Activated CD8-positive, alpha-beta memory T cell treated with anti-CD3 and anti-CD28 coated beads for 1 hour (primary cell): Measurements from ENCODE around the gene SCGB1A1.

Experiments used
- DNase-seq, 2 donors: peaks; one replicate each; pipeline ENCODE4 v3.0.0-alpha.2; 2020; ENCODE audit warnings: low read depth in 1 of 2; ENCODE audit errors: extremely low read depth in 1 of 2

Gene SCGB1A1

DNA sequence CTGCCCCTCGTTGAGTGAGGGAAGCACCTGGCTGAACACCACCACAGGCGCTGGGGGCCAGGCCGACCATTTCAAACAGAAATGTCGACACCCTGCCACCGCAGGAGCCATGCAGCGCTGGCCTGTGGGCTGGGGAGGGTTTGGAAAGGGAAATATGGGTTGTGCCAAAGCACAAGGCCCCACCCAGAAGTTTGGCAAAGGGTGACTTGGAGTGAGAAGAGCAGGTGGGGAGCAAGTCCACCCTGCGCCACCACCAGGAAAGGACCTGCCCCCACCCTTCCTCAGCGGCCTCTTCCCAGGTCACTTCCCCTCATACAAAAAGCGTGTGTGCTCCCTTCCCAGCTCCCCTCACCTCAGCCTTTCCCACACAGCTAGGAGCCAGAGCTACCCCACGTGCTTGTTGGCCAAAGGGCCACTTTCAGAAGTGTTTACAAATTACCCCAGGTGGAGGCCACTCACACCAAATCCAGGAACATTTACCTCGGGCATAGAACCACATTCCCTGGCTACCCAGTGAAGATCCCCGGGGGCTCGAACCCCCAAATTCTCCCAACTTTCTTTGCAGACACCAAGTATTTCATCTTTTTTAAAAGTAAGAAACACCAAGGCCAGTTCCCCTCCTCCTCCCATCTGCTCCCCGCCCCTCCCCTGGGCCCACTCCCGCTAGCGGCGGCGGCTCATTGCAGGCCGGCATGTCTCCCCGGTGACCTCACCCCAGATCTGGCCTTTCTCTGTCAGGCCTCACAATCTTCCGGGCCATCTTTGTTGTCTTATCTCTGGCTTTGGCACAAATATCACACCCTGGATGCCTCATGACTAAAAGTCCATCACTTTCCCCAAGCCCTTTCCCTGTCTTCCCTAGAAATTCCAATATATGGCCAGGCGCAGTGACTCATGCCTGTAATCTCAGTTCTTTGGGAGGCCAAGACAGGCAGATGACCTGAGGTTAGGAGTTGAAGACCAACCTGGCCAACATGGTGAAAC lies 20.5 kb upstream of the SCGB1A1 start:
- no peak for DNase-seq

DNA sequence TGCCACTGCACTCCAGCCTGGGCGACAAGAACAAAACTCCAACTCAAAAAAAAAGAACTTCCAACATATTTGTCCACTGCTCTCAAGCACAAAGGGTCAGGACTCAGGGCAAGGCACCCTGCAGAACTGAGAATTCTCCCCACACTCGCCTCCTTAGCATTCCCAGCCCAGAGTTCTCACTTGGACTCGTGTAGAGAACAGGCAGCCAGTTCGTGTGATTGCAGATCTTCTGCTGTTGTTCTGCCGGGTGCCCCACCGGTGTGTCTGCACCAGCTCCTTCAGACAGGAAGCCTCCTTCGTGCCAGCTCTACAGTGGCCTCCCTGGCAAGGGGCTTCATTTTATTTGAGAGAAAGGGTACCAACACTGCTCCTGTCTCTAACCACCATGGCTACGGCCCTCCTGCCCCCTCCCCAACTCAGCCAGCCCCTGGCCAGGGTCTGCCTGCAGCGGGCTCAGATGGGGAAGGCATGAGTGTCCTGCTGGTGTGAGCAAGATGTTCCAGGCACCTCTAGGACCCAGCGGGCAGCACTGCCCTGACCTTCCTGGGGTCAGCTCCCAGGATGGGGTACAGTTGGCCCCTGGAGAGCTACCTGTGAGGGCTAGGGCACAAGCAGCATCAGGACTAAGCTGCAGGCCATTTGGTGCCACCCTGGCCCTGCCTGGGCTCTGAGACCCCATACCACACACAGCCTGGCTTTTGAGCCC lies 19.5 kb upstream of the SCGB1A1 start:
- DNase-seq: no peak

DNA sequence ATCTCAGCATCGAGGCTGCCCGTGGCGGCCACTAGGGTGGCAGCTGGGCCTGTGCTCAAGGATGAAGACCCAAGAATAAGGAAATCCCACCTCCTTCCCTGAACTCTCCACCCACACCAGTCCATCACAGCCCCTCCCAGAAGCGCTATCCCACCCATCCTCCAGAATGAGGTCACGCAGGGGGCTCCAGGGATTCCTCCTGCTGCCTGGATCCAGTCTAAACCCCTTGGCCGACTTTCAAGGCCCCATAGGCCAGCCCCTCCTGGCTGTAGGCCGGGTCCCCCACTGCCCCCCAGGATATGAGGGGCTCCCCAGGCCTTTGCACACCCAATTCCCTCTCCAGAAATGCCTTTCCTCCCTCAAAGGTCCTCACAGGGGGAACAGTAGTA lies 19.0 kb upstream of the SCGB1A1 start:
- DNase-seq: no peak

DNA sequence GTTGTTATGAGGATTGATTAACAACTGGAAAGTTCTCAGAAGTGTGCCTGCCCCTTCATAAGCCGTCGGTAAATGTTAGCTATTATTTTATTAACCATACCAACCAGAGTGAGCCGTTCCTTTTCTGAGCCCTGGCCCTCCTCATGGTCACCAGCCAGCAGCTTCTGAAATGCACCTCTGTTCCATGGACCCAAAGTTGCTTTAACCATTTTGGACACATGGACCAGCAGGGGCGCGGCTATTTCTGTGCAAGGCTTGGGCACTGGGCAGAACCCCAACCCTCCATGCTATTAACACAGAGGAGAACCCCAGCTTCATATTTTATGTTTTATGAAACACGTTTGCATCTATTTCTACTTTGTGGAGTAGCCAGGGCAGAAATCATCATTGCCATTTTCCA lies 18.6 kb upstream of the SCGB1A1 start:
- DNase-seq: no peak

DNA sequence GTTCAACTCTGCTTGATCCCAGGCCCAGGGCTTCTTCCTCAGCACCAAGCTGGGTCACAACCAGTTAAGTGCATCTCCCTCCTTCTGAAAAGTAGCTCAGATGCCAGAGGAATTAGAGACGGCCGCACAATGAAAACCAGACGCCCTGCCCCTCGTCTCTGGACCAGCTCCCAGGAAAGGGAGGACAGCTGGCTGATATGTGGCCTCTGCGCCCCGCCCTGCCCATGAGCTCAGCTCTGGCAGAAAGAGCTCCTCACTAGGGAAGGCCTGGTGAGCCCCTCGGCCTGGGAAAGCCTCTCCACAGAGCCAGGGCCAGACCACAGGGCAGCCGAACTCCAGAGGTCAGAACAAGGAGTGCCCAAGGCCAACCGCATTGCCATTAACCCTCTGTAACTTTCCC lies 18.1 kb upstream of the SCGB1A1 start:
- no peak for DNase-seq

DNA sequence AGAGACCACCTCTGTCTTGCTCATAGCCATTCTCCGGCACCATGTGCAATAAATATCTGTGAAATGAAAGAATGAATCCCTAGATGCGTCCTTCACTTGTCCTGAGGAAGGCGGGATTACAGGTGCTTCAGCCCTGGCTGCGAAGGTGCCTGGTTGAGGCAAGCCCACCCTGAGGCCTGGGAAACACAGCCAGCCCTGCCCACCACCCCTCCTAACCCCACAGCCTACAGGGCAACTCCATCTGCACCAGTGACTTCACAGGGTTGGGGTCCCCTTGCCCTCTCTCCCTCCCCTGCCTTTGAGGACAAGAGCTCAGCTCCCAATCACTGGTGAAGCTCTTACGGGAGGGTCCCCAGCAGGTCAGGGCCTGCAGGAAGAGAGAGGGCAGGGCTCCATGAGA lies 17.5 kb upstream of the SCGB1A1 start:
- DNase-seq: no peak

DNA sequence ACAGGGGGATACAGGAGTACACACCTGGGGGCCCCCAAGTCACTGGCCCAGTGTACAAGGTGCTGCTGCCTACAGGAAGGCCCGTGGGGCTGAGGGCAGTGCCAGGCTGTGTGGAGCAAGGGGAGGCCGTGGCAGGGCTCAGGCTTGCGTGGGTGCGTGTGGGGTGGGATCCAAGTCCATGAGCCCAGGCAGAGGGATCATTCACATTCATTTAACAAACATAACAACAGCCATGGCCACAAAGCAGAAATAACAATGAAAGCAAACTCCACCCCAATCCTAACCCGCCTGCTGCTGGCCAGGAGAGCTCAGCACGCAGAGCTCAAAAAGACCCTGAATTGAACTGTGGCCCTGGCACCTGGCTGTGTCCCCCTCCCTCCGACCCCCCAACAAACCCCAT lies 17.0 kb upstream of the SCGB1A1 start:
- no peak for DNase-seq

DNA sequence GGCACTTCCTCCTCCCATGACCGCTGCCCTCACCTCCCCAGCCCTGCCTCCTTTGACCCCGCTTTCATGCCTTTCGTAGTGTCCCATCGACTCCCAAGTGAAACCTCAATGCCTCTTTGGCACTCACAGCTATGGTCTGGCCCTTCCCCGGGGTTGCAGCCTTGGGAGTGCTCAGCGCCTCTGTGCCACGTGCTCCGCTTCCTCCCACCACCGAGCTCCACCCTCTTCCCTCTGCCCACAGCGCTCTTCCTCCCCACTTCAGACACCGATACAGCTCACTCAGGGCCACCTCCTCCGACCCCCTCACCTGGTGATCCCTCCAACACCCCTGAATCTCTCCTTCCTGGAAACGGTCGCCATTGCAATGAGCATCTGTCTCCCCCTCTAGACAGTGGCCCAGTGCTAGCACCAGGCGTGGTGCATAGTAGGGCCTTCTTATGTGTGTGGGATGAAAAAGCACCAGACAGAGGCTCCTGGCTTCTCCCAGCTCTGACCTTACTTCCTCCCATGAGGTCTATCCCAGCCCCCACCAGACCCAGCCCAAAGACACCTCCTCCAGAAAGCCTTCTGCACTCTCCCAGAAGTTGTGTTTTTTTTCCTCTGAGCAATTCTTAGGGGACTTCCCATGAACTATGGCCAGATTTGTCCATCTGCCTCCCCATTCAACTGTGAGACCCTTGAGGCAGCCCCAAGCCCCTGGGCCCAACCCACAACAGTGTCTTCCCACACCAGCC lies 16.4 kb upstream of the SCGB1A1 start:
- DNase-seq: peak in 1 of 2 donors; percentile 19

DNA sequence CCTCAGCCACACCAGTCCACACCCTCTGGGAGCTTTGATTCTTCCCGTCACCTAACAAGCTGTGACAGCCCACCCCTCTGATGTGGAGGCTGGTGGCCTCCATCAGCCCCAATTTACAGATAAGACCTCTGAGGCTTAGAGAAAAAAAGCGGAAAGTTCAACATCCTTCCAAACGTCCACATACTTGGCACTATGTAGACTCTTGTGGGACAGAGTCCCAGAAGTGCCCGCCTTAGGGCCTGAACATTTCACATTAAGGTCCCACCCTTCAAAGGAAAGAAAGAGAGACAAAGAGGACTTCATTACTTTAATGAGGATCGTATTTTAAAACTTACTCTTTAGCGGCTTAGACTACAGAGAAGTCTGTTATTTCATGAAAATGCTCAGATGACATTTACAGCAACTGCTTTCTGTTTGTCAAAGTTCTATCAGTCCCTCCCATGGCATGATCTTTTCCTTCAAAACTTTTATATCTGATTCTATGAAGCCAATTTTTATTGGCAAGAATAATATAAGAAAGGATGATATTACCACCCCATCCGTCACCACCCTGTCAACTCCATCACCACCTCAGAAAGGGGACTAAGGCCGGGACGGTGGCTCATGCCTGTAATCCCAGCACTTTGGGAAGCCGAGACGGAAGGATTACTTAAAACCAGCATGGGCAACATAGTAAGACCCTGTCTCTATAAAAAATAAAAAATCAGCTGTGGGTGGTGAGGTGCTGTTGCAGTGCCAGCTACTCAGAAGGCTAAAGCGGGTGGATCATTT lies 15.7 kb upstream of the SCGB1A1 start:
- no peak for DNase-seq

DNA sequence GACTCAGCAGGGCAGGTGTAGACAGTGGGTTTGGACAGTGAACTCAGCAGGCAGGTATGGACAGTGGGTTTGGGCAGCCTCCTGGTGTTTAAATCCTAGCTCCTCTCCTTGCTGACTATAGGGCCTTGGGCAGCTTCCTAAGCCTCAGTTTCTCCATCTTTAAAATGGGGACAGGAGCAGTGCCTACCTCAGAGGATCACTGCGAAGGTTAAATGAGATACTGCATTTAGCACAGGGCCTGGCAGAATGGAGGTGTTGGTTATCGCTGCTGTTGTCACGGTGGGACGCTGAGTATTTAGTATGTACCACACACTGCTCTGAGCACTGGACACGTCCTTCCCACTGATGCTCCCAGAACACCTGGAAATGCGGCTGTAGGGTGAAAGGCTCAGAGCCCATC lies 14.4 kb upstream of the SCGB1A1 start:
- no peak for DNase-seq

DNA sequence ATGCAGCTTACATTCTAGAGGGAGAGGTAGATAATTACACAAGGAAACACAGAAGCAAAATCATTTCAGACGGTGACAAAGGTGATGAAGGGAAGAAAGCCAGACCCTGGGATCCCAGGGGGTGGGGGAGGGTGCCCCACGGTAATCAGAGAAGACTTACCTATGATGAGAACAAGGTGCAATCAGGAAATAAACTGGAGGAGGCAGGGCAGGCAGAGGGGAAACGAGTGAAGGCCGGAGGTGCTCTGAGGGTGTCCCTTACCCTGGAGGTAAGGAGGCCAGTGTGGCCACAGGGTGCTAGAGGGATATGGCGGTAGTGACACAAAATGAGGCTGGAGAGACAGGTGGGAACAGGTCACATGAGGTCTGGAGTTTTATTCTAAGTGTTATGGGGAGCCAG lies 13.9 kb upstream of the SCGB1A1 start:
- no peak for DNase-seq

DNA sequence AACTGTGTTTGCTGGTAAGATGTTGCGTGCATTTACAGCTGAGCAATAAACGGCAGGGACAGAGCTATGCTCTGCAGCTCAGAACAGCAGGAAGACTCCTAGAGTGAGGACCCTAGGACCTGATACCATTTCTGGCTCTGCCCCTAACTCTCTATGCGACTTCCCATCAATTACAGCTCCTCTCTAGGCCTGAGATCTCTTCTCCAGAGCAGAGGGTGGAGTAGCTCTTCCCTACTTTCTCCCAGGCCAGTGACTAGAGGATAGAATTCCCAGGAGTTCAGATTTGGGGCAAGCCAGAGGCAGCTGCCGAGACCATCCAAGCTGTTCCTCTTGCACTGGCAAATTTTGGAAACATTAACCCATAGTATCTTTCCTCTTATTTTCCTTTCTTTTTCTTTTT lies 12.8 kb upstream of the SCGB1A1 start:
- no peak for DNase-seq

DNA sequence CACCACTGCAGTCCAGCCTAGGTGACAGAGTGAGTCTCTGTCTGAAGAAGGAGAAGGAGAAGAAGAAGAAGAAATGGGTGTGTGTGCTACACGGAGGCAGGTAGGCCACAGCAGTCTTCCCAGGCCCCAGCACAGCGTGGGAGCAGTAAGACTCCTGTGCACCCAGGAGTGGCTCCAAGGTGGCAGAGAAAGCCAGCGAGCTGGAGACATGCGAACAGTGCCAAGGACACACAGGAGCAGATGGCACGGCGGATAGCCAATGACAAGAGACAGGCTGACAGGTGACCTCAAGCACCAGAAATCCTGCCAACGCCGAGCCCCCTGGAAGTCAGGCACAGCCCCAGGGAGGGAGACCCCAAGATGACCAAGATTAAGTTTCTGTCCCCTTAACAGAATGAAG lies 9.0 kb upstream of the SCGB1A1 start:
- DNase-seq: no peak

DNA sequence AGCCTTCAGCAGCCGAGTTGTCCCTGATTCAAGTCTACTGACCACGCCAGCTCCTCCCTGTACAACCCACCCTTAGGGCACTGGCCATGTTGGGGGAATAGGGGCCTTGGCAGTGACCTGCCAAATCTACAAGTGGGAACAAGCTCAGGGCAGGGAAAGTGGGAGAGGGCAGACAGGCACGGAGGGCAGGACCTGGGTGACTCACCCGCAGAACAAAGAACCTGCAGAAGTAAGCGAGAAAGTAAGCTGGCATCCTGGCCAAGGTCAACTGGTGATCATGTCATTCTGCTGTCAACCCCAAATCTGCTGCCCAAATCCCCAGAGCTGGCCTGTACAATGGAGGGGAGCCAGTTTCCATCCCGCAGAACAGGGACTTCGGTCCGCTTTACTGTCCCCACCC lies 7.9 kb upstream of the SCGB1A1 start:
- DNase-seq: no peak

DNA sequence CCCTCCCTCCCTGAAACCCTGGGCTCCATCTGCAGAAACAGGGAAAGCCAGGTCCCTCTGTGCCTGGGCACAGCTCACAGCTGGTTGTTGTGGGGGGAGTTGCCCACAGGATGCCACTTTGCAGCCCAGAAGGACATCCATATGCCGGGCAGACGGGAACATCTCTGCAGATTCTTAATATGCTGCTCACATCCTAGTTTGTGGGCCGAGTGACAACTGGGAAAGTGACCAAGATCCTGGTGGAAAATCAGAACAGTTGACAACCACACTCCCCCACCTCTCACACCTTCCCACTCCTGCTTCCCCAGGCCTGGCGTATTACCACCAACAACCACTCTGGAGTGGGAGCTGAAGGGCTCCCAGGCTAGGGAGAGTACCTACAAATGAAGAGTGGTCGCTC lies 7.3 kb upstream of the SCGB1A1 start:
- DNase-seq: no peak

DNA sequence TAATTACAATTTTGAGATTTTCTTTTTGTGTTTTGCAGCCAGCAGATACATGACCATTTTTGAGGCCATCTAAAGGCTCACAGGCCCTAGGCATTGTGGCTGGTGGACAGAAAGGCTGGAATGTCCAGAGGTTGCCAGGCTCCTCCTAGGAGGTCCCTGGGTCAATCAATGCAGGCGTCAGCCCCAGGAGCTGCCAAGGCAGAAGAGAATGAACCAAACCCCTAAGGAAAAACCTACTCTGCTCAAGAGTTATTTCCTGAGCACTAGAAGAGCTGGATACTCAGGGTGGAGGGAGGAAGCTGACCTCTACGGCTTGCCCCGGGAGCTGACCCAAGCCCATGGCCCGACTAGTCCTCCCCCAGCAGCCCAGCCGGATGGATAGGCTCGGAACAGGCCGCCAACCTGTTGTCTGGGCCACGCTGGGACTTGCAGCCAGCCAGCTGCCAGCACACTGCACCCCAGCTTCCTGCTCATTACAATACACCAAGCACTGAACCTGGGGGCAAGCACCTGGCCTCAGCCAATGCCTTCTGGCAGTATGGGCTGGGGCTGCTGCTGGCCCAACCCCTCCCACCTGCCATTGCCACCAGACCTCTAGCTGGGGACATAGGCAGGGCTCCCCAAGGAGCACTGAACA lies 5.7 kb upstream of the SCGB1A1 start:
- no peak for DNase-seq

DNA sequence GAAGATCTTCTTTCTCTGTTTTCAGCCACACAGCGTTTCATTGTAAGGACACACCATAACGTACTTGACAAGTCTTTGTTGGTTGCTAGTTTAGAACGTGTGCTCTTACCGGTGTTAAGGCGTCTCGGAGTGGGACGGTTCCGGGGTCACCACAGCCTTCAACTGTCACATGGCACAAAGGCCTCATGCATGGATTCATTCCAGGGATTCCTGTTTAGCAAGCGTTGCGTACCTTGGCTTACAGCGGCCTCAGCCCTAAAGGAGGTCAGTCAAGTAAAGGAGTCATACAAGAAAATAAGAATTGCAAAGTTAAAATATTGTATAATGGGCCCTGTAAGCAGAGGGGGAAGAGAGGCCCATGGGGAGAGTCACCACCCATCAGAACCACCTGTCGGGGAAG lies 2.2 kb upstream of the SCGB1A1 start:
- no peak for DNase-seq

DNA sequence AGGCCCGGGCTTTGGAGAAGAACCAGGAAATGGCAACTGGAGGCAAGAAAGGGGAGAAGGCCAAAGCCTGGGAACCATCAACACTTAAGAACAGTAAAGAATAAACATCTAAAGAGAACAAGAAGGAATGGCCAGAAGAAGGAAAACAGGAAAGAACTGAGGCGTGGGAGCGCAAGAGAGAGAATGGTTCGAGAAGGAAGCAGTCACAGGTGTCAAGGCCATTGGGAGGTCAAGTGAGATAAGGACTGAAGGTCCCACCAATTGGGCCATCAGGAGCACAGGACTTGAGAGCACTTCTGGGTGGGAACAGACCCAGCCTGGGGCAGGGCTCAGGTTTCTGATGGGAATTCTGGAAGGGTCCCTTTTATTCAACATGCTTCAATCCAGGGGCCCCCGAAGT lies 697 bp upstream of the SCGB1A1 start:
- no peak for DNase-seq

DNA sequence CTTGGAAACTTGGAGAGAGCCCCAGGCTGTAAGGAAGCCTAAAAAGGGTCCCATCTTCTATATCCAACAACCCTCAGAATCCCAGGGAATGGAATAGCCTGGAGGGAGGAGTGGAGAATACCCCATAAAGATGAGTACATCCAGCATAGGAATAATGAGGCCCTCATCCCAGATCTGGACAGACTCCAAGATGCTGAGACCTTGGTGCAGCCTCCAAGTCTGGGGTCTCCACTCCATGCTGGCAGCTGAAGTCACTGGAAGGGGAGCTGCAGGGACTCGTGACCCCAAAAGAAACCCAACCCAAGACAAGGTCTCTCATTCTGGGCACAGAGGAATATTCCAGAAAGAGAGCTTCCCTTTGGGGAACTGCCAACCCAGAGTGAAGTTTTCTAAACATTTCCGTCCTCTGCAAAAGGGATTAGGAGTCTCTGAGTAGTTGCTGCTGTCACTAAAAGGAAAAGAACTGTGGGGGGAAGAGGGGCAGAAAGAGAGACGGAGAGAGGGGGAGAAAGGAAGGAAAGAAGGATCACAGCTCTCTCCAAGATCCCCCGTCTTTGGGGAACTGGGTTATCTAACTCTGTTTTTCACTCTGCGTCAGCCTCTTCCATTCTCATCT lies 589 bp downstream of the SCGB1A1 start:
- no peak for DNase-seq

DNA sequence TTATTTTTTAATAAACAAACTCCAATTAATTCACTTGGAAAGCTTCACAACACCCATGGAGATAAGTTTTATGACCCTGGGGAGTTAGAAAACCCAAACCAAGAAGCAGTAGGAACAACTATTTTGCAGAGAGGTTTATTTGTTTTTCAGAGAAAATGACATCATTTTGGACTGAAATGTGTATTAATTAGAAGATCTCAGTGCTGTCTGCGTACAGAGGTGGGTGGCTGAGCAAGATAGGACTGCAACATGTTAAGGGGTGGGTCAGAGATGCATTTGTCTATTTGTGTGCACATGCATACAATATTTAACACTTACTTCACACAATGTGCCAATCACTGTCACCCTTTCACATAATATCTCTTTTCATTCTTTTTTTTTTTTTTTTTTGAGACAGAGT lies 1.1 kb downstream of the SCGB1A1 start:
- no peak for DNase-seq
